HEK293T (cell line): ENCODE results near the gene TNRC18.

Experiments
- CTBP1 ChIP-seq: fragments of 450-650 bp; IDR thresholded peaks from 2 replicates; pipeline ENCODE4 v1.6.1; 2016; ENCODE audit warnings: borderline replicate concordance
- ELF4 ChIP-seq: fragments of 450-650 bp; IDR thresholded peaks from 2 replicates; pipeline ENCODE4 v1.6.1; 2017; ENCODE audit warnings: antibody characterized with exemption
- FOXA1 ChIP-seq: fragments of 450-650 bp; IDR thresholded peaks from 2 replicates; pipeline ENCODE4 v1.6.1; 2016; ENCODE audit warnings: mild to moderate bottlenecking
- FOXK2 ChIP-seq: fragments of 450-650 bp; IDR thresholded peaks from 2 replicates; pipeline ENCODE4 v1.6.1; 2016; ENCODE audit warnings: mild to moderate bottlenecking
- HDGF ChIP-seq: fragments of 450-650 bp; IDR thresholded peaks from 2 replicates; pipeline ENCODE4 v1.6.1; 2017; ENCODE audit warnings: antibody characterized with exemption, borderline replicate concordance
- NFRKB ChIP-seq: fragments of 450-650 bp; IDR thresholded peaks from 2 replicates; pipeline ENCODE4 v1.6.1; 2016; ENCODE audit warnings: mild to moderate bottlenecking, moderate library complexity
- SP1 ChIP-seq: fragments of 450-650 bp; IDR thresholded peaks from 2 replicates; pipeline ENCODE4 v1.6.1; 2017
- TARDBP ChIP-seq: fragments of 450-650 bp; IDR thresholded peaks from 2 replicates; pipeline ENCODE4 v1.6.1; 2016

DNA sequence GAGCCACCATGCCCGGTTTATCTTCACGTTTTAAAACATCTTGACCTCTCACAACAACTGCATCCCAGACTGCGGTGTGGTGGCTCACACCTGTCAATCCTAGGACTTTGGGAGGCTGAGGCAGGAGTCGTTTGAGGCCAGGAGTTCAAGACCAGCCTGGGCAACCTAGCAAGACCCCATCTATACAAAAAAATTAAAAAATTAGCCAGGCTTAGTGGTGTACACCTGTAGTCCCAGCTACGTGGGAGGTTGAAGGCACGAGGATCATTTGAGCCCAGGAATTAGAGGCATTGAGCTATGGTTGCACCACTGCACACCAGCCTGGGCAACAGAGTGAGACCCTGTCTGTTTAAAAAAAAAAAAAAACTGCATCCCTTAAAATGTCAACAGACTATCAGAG is 20.2 kb downstream of the TNRC18 start:
- TF ChIP-seq CTBP1 (no peak), FOXA1 (no peak), HDGF (no peak), FOXK2 (no peak), SP1 (no peak), TARDBP (no peak), NFRKB (no peak), ELF4 (no peak)
